Omental fat pad (tissue), 4 donors: Measurements from ENCODE around the gene SMPD1. TPM values are rescaled to one million over a fixed set of nuclear protein-coding genes. Genes with fewer than 3 reads are reported as not detected.

Experiments
- ATAC-seq: fragments of 150-250 bp; one replicate; pipeline ENCODE4 v1.9.1; 2016; ENCODE audit warnings: mild to moderate bottlenecking, moderate library complexity; ENCODE audit not compliant: low FRiP score
- DNase-seq: peaks from one replicate; pipeline ENCODE4 v3.0.0-alpha.2; 2019; ENCODE audit warnings: low spot score
- CTCF ChIP-seq, 3 donors: fragments of 450-650 bp; IDR thresholded peaks; one replicate each; pipeline ENCODE4 v1.5.1; 2016 to 2017; ENCODE audit warnings: antibody characterized with exemption in 3 of 3, mild to moderate bottlenecking in 3 of 3, moderate library complexity in 2 of 3
- total RNA-seq, 4 donors: library from RNA; depleted of rRNA; stranded (reverse); fragments of >200 nt; gene quantifications; one replicate each; pipeline ENCODE4 v1.1.0, GENCODE V29; 2016

Gene SMPD1
- total RNA-seq, 4 donors from 2014 or later: 21.4 to 23.7 (median 22.5) TPM

- ATAC-seq: no peak
- DNase-seq: no peak
- TF ChIP-seq CTCF (IDR thresholded peaks at IDR 0.05): no peak
These were observed 30.4 kb downstream of the SMPD1 start for GRCh38 chr11:6420677-6421076.

- DNase-seq: no peak
- TF ChIP-seq CTCF (IDR thresholded peaks at IDR 0.05): no peak
- ATAC-seq: no peak
These were observed 37.2 kb downstream of the SMPD1 start for GRCh38 chr11:6427516-6427915.

- ATAC-seq (no peak), DNase-seq (no peak)
- no peak for TF ChIP-seq CTCF (IDR thresholded peaks at IDR 0.05)
These were observed 41.6 kb downstream of the SMPD1 start for GRCh38 chr11:6431861-6432260.

- no peak for TF ChIP-seq CTCF (IDR thresholded peaks at IDR 0.05)
- no peak for ATAC-seq
- DNase-seq: no peak
These were observed 43.9 kb downstream of the SMPD1 start for GRCh38 chr11:6433998-6434660.

GRCh38 chr11:6437423-6437822, 47.1 kb downstream of the SMPD1 start:
- DNase-seq: no peak
- no peak for TF ChIP-seq CTCF (IDR thresholded peaks at IDR 0.05)
- ATAC-seq: no peak

- ATAC-seq (no peak), DNase-seq (no peak)
- no peak for TF ChIP-seq CTCF (IDR thresholded peaks at IDR 0.05)
These were observed 47.7 kb downstream of the SMPD1 start for GRCh38 chr11:6437993-6438392.

GRCh38 chr11:6438979-6439571, 48.8 kb downstream of the SMPD1 start:
- no peak for DNase-seq
- no peak for ATAC-seq
- TF ChIP-seq CTCF (IDR thresholded peaks at IDR 0.05): no peak
